Right lobe of liver (tissue), 6 donors: ENCODE data around the gene CFAP46. TPM values are rescaled to one million over a fixed set of nuclear protein-coding genes. Genes with fewer than 3 reads are reported as not detected.

ENCODE experiments used
- ATAC-seq, 4 donors: fragments of 200-7000 bp; cut with Tn5 transposase; one replicate each; pipeline ENCODE4 v1.9.1; 2020; ENCODE audit warnings: mild to moderate bottlenecking in 4 of 4, moderate library complexity in 4 of 4
- DNase-seq, 3 donors: peaks; one replicate each; pipeline ENCODE4 v3.0.0-alpha.2; 2020
- H3K27ac ChIP-seq, 3 donors: fragments of 200-600 bp; one replicate each; pipeline ENCODE4 v1.8.0; 2022
- H3K27me3 ChIP-seq, 2 donors: fragments of 200-600 bp; one replicate each; pipeline ENCODE4 v1.8.0; 2022
- H3K36me3 ChIP-seq, 4 donors: fragments of 200-600 bp; sonication (generic) in 1 of 4; one replicate each; pipeline versions ENCODE4 v1.5.1 to v1.8.0; 2017 to 2022; ENCODE audit warnings: control low read depth in 1 of 4
- H3K4me1 ChIP-seq, 4 donors: fragments of 200-600 bp; sonication (generic) in 1 of 4; one replicate each; pipeline versions ENCODE4 v1.5.1 to v1.8.0; 2017 to 2022; ENCODE audit warnings: control low read depth in 1 of 4
- H3K4me3 ChIP-seq, 3 donors: fragments of 200-600 bp; one replicate each; pipeline ENCODE4 v1.8.0; 2022
- H3K9me3 ChIP-seq, 4 donors: fragments of 200-600 bp; sonication (generic) in 1 of 4; one replicate each; pipeline versions ENCODE4 v1.5.1 to v1.8.0; 2017 to 2022; ENCODE audit warnings: control low read depth in 1 of 4
- CTCF ChIP-seq, 4 donors: fragments of 200-600 bp in 3 of 4; fragments of 450-650 bp in 1 of 4; IDR thresholded peaks; one replicate each; pipeline versions ENCODE4 v1.5.1 to v1.8.0; 2016 to 2022; ENCODE audit warnings: antibody characterized with exemption in 4 of 4, mild to moderate bottlenecking in 2 of 4
- POLR2A ChIP-seq: fragments of 450-650 bp; IDR thresholded peaks from one replicate; pipeline ENCODE4 v1.6.1; 2017; ENCODE audit warnings: antibody characterized with exemption, mild to moderate bottlenecking
- WGBS: methylation state at CpG from one replicate; pipeline ENCODE4 v1.1.6; 2018; ENCODE audit warnings: low coverage, low lambda C conversion rate; ENCODE audit not compliant: insufficient coverage; ENCODE audit errors: missing lambda C conversion rate; 5-methylcytosine and 5-hydroxymethylcytosine counted together
- intact Hi-C, 2 donors: fragments of 100-400 bp; cut with DNase I; formaldehyde crosslinking; loops; one replicate each; pipeline versions ENCODE4 v1.11.2 to v1.14.1; 2022
- total RNA-seq, 6 experiments: library from RNA; depleted of rRNA in 2 of 6; stranded (reverse); fragments of >200 nt in 2 of 6; fragmentation: NEBNext Ultra II Directional in 3 of 6; extraction: Animal tissue kit (Norgen Biotek cat#: 25700) in 3 of 6; gene quantifications; one replicate each; pipeline versions ENCODE4 v1.1.0 to v1.2.4, GENCODE V29; 2016 to 2023
- donor health status: DM: no; HTN: yes; CAD: no.
- donor health status: DM: no; HTN: no; CAD: no.
- donor health status: DM: no; HTN: no; CAD: no.
- donor health status: DM: no; HTN: yes; CAD: no.
- donor health status: DM: no; HTN: yes; CAD: no.

CFAP46 gene
- total RNA-seq, 6 experiments from 2014 or later = 0.16 to 0.67 (median 0.32) TPM

GRCh38 chr10:132901351-132901750, 41.0 kb downstream of the CFAP46 start:
- intact Hi-C loops = no loop called here
- no peak overlapping the region for H3K4me3 ChIP-seq
- no peaks in the 10 kb centered on the region for H3K9me3 ChIP-seq
- ATAC-seq = no peak
- TF ChIP-seq POLR2A (no peak), CTCF (IDR thresholded peaks at IDR 0.05) (no peak)
- no peaks in the 10 kb centered on the region for H3K27me3 ChIP-seq
- 79% methylated on average over 7 of the region's 7 CpGs for WGBS
- DNase-seq = no peak
- H3K27ac ChIP-seq = no peak overlapping the region
- H3K36me3 ChIP-seq = no peaks in the 10 kb centered on the region
- no peaks in the 10 kb centered on the region for H3K4me1 ChIP-seq

- no peak for ATAC-seq
- no CpG with 5 or more reads among the region's 14 CpGs for WGBS
- intact Hi-C loops = no loop called here
- no peaks in the 10 kb centered on the region for H3K4me1 ChIP-seq
- TF ChIP-seq POLR2A (no peak), CTCF (IDR thresholded peaks at IDR 0.05) (no peak)
- no peak overlapping the region for H3K27ac ChIP-seq
- no peaks in the 10 kb centered on the region for H3K9me3 ChIP-seq
- H3K27me3 ChIP-seq = no peaks in the 10 kb centered on the region
- peak in 2 of 3 donors; percentile 9 to 30 for DNase-seq
- no peaks in the 10 kb centered on the region for H3K36me3 ChIP-seq
- no peak overlapping the region for H3K4me3 ChIP-seq
These were observed 42.1 kb downstream of the CFAP46 start for GRCh38 chr10:132900211-132900756.

DNA sequence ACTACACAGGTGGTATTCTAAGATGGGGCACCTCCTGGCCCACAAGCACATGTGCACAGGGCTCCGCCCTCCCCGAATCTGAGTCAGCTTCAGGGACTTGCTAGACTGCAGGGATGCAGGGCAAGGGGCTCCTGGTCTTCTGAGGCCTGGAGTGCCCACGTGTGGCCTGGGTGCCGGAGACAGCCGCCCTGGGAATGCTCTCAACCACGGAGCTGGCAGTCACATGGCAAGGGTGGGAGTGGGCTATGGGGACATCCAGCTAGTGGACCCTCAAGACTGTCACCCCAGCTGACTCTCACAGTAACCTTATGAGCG, 42.7 kb downstream of the CFAP46 start:
- no peaks in the 10 kb centered on the region for H3K27me3 ChIP-seq
- TF ChIP-seq POLR2A = no peak
- no peak for TF ChIP-seq CTCF (IDR thresholded peaks at IDR 0.05)
- no peaks in the 10 kb centered on the region for H3K36me3 ChIP-seq
- H3K27ac ChIP-seq = no peak overlapping the region
- DNase-seq (peak in 2 of 3 donors; percentile 7 to 29), ATAC-seq (no peak)
- 60% methylated on average over 1 of the region's 7 CpGs for WGBS
- H3K4me1 ChIP-seq = no peaks in the 10 kb centered on the region
- H3K9me3 ChIP-seq = no peaks in the 10 kb centered on the region
- H3K4me3 ChIP-seq = no peak overlapping the region
- intact Hi-C loops = no loop called here

GRCh38 chr10:132899054-132899750, 43.2 kb downstream of the CFAP46 start:
- TF ChIP-seq CTCF (IDR thresholded peaks at IDR 0.05) (no peak), POLR2A (no peak)
- no peak overlapping the region for H3K27ac ChIP-seq
- intact Hi-C loops = no loop called here
- H3K36me3 ChIP-seq = no peaks in the 10 kb centered on the region
- DNase-seq (peak; percentile 9 to 33 (median 32)), ATAC-seq (peak in 1 of 4 donors; percentile 18)
- no peaks in the 10 kb centered on the region for H3K9me3 ChIP-seq
- no peak overlapping the region for H3K4me3 ChIP-seq
- H3K4me1 ChIP-seq = no peaks in the 10 kb centered on the region
- WGBS = no CpG with 5 or more reads among the region's 30 CpGs
- H3K27me3 ChIP-seq = no peaks in the 10 kb centered on the region
